ENCODE measurements around the gene ACVR2B.
"Not testable (repeated sequence)": the region's sequence is repeated elsewhere in the genome, so short reads cannot be mapped to it uniquely, and the experiment has no call there.

The ACVR2B gene

GRCh38 chr3:38453075-38453912 is at the start of gene ACVR2B:
Gene ACVR2B (plus strand): TSS chr3:38453890. CDS start chr3:38454323, 433 bp downstream.
- no peak for TF ChIP-seq CTCF (IDR thresholded peaks at IDR 0.05; ENCODE audit: low read length, missing control alignments)
- DNase-seq (ENCODE audit: low read depth): peak; percentile 78
- peak within 1 kb of the TSS; percentile 69 for H3K4me3 ChIP-seq (replicated peaks; ENCODE audit: low read depth, low read length)

GRCh38 chr3:38404286-38404685 is 49.4 kb upstream of the ACVR2B start:
- DNase-seq (ENCODE audit: low read depth): peak; percentile 70
- TF ChIP-seq CTCF (IDR thresholded peaks at IDR 0.05; ENCODE audit: low read length, missing control alignments): no peak
- no peak overlapping the region for H3K4me3 ChIP-seq (replicated peaks; ENCODE audit: low read depth, low read length)

GRCh38 chr3:38411591-38411990 is 42.1 kb upstream of the ACVR2B start:
- TF ChIP-seq CTCF (IDR thresholded peaks at IDR 0.05; ENCODE audit: low read length, missing control alignments): no peak
- no peak overlapping the region for H3K4me3 ChIP-seq (replicated peaks; ENCODE audit: low read depth, low read length)
- DNase-seq (ENCODE audit: low read depth): no peak

- not testable (repeated sequence) for H3K4me3 ChIP-seq (replicated peaks; ENCODE audit: low read depth, low read length); DNase-seq (ENCODE audit: low read depth)
Observed at GRCh38 chr3:38420758-38421157, 32.9 kb upstream of the ACVR2B start.

GRCh38 chr3:38421679-38422336 is 31.9 kb upstream of the ACVR2B start:
- no peak for TF ChIP-seq CTCF (IDR thresholded peaks at IDR 0.05; ENCODE audit: low read length, missing control alignments)
- DNase-seq (ENCODE audit: low read depth): no peak
- H3K4me3 ChIP-seq (replicated peaks; ENCODE audit: low read depth, low read length): no peak overlapping the region

- DNase-seq (ENCODE audit: low read depth): not testable (repeated sequence)
Observed at GRCh38 chr3:38426798-38427426, 26.8 kb upstream of the ACVR2B start.

GRCh38 chr3:38432871-38433658 is 20.6 kb upstream of the ACVR2B start:
- not testable (repeated sequence) for DNase-seq (ENCODE audit: low read depth); H3K4me3 ChIP-seq (replicated peaks; ENCODE audit: low read depth, low read length)

More at GRCh38 chr3:38426798-38427426, 26.8 kb upstream of the ACVR2B start:
- H3K4me3 ChIP-seq (replicated peaks; ENCODE audit: low read depth, low read length): not testable (repeated sequence)

- not testable (repeated sequence) for H3K4me3 ChIP-seq (replicated peaks; ENCODE audit: low read depth, low read length); DNase-seq (ENCODE audit: low read depth)
Observed at GRCh38 chr3:38433661-38434060, 20.0 kb upstream of the ACVR2B start.

GRCh38 chr3:38438436-38439069 is 15.1 kb upstream of the ACVR2B start:
- peak; percentile 18 for DNase-seq (ENCODE audit: low read depth)

GRCh38 chr3:38443205-38443604 is 10.5 kb upstream of the ACVR2B start:
- not testable (repeated sequence) for H3K4me3 ChIP-seq (replicated peaks; ENCODE audit: low read depth, low read length); DNase-seq (ENCODE audit: low read depth)

More at GRCh38 chr3:38438436-38439069, 15.1 kb upstream of the ACVR2B start:
- not testable (repeated sequence) for H3K4me3 ChIP-seq (replicated peaks; ENCODE audit: low read depth, low read length)
